Bronchial epithelial cell (primary cell): ENCODE measurements around the gene WNK2. TPM values are rescaled to one million over a fixed set of nuclear protein-coding genes. Genes with fewer than 3 reads are reported as not detected.
A peak's percentile ranks its signal among the peaks of the same experiment; 100 is the strongest.

Source experiments
- DNase-seq: peaks from one replicate; pipeline ENCODE4 v3.0.0-alpha.2; 2010; ENCODE audit warnings: low read depth
- FAIRE-seq: peaks from 2 replicates; lab custom pipeline; 2011; peaks lifted over from hg19 to GRCh38; lab: Jason Lieb, UNC
- H3K27me3 ChIP-seq: 2 replicates; pipeline ENCODE4 v1.5.1; 2011; ENCODE audit warnings: low read length; ENCODE audit not compliant: control insufficient read depth, insufficient read depth
- H3K36me3 ChIP-seq: 2 replicates; pipeline ENCODE4 v1.5.1; 2011; ENCODE audit warnings: low read length; ENCODE audit not compliant: control insufficient read depth, insufficient read depth
- H3K4me3 ChIP-seq: 2 replicates; pipeline ENCODE4 v1.5.1; 2011; ENCODE audit warnings: mild to moderate bottlenecking, low read depth, low read length, control low read depth
- total RNA-seq: library from RNA; depleted of rRNA; stranded (reverse); fragments of >200 nt; gene quantifications from 2 replicates; pipeline ENCODE4 v1.2.1, GENCODE V29; 2014
- TF ChIP-seq, protein P1 (sequence below): IDR thresholded peaks from 2 replicates; pipeline ENCODE4 v1.5.1; 2011; ENCODE audit warnings: mild to moderate bottlenecking, moderate library complexity, low read length, control low read depth, inconsistent platforms; ENCODE audit not compliant: insufficient read depth, severe bottlenecking

Gene WNK2
- total RNA-seq, 1 donor from 2014 or later: under 0.01 TPM

DNA sequence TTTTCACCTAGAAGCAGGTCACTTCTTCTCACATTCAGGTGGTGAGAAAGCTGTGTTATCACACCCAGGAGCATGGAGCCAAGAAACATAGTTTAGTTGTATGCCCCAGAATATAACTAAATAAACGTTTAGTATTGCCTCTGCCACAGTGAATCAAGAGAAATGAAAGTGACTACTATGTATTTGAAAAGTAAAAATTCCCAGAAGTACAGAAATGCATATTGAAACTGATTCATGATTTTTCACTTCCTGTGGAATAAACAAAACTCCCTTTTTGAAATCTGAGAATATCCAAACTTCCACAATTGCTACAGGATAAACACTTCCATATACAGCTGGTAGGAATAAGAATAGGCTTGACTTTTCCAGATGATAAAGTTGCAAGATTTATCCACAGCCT, 34.6 kb upstream of the WNK2 start:
- DNase-seq: peak; percentile 69
- Histone ChIP-seq H3K27me3 (no peaks in the 10 kb centered on the region), H3K4me3 (no peak overlapping the region), H3K36me3 (no peaks in the 10 kb centered on the region)
- TF ChIP-seq, protein P1, sequence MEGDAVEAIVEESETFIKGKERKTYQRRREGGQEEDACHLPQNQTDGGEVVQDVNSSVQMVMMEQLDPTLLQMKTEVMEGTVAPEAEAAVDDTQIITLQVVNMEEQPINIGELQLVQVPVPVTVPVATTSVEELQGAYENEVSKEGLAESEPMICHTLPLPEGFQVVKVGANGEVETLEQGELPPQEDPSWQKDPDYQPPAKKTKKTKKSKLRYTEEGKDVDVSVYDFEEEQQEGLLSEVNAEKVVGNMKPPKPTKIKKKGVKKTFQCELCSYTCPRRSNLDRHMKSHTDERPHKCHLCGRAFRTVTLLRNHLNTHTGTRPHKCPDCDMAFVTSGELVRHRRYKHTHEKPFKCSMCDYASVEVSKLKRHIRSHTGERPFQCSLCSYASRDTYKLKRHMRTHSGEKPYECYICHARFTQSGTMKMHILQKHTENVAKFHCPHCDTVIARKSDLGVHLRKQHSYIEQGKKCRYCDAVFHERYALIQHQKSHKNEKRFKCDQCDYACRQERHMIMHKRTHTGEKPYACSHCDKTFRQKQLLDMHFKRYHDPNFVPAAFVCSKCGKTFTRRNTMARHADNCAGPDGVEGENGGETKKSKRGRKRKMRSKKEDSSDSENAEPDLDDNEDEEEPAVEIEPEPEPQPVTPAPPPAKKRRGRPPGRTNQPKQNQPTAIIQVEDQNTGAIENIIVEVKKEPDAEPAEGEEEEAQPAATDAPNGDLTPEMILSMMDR: no peak
- FAIRE-seq: no peak

GRCh38 chr9:93151097-93151784, 32.7 kb upstream of the WNK2 start:
- FAIRE-seq: no peak
- no peak overlapping the region for H3K4me3 ChIP-seq

DNA sequence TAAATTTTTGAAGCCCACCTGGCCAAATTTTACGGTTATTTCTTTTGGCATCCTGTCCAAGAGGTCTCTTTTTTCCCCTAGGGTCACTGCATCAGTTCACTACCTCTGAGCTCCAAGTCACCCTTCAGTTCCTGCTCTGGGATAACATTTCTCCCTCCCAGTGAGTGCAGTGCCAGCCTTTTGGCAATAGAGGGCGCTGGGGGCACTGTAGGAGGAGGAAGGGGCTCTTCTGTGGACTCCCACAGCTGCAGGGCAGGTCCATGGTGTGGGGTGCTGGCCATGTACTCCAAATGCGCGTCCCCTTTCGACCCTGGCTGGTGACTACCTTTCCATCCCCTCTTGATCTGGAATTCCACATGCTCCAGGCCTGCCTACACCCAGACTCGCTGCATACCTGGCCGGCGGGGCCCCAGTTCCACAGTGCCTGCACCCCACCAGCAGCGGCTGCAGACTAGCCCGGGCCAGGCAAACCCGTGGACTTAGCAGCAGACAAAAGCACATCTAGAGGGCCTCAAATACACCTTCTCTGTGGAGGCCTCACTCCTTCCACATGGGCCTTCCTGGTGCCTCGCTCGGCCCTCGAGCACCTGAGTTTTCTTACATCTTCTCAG, 29.5 kb upstream of the WNK2 start:
- TF ChIP-seq, protein P1: peak; percentile 60
- H3K36me3 ChIP-seq: no peaks in the 10 kb centered on the region
- FAIRE-seq (no peak), DNase-seq (no peak)
- H3K4me3 ChIP-seq: no peak overlapping the region
- no peaks in the 10 kb centered on the region for H3K27me3 ChIP-seq

More at GRCh38 chr9:93151097-93151784, 32.7 kb upstream of the WNK2 start:
- H3K36me3 ChIP-seq: no peaks in the 10 kb centered on the region
- TF ChIP-seq, protein P1: no peak
- no peaks in the 10 kb centered on the region for H3K27me3 ChIP-seq
- no peak for DNase-seq

- no peaks in the 10 kb centered on the region for H3K27me3 ChIP-seq
Measured at GRCh38 chr9:93155716-93156474, 28.0 kb upstream of the WNK2 start.

GRCh38 chr9:93156475-93157008, 27.4 kb upstream of the WNK2 start:
- FAIRE-seq (no peak), DNase-seq (no peak)
- Histone ChIP-seq H3K36me3 (no peaks in the 10 kb centered on the region), H3K27me3 (no peaks in the 10 kb centered on the region), H3K4me3 (no peak overlapping the region)
- TF ChIP-seq, protein P1: no peak

More at GRCh38 chr9:93155716-93156474, 28.0 kb upstream of the WNK2 start:
- H3K36me3 ChIP-seq: no peaks in the 10 kb centered on the region
- TF ChIP-seq, protein P1: no peak
- no peak for FAIRE-seq
- no peak overlapping the region for H3K4me3 ChIP-seq
- DNase-seq: no peak
